ENCODE measurements around the gene TBC1D3C.
"Not testable (repeated sequence)": the region's sequence is repeated elsewhere in the genome, so short reads cannot be mapped to it uniquely, and the experiment has no call there.

The TBC1D3C gene
- 0 reads per million in 2 donors for total RNA-seq

DNA sequence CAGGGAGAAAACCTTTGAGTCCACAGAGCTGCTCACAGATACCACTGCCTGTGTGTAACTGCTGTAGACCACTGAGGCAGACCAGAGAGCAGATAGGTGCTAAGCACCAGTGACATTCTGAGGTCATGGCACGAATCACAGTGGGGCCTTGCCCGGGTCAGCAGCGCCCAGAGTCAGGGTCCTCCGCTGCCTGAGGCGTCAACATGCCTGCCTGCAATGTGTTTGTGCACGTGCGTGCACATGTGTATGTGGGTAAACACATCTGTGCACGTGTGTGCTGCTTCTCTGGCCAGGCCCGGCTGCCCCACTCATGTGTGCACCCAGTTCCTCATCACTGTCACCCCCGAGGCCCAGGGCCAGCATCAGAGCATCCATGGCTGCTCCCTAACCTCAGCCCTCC is at the start of gene TBC1D3C:
Gene TBC1D3C, minus strand, starts transcription at position 101 of the 400 bp plus-strand sequence. CDS start 1,568 bp downstream, outside the sequence.
- DNase-seq: not testable (repeated sequence)

- DNase-seq: not testable (repeated sequence)
Observed at GRCh38 chr17:38099262-38099661, 30.8 kb upstream of the TBC1D3C start.

GRCh38 chr17:38094059-38094694 is 25.7 kb upstream of the TBC1D3C start:
- DNase-seq: not testable (repeated sequence)

GRCh38 chr17:38088120-38088519 is 19.7 kb upstream of the TBC1D3C start:
- DNase-seq: not testable (repeated sequence)

DNA sequence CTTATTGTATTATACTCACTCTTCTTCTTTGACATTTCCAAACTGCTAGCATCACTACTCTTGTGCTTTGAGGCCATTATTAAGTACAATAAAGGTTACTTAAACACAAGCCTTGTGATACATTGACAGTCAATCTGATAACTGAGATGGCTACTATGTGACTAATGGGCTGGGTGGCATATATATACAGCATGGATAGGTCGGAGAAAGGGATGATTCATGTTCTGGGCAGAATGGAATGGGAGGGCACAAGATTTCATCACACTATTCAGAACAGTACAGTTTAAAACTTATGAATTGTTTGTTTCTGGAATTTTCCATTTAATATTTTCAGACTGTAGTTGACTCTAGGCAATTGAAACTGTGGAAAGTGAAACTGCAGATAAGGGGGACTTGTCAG is 18.9 kb upstream of the TBC1D3C start:
- DNase-seq: not testable (repeated sequence)
